Breast epithelium (tissue), 4 donors: ENCODE measurements around the gene BOK. TPM values are rescaled to one million over a fixed set of nuclear protein-coding genes. Genes with fewer than 3 reads are reported as not detected.
"Not testable (repeated sequence)": the region's sequence is repeated elsewhere in the genome, so short reads cannot be mapped to it uniquely, and the experiment has no call there.

Experiments
- DNase-seq, 2 donors: peaks; one replicate each; pipeline ENCODE4 v3.0.0-alpha.2; 2019; ENCODE audit warnings: low spot score in 2 of 2
- H3K27ac ChIP-seq, 2 donors: fragments of 200-600 bp; sonication (generic) in 1 of 2; one replicate each; pipeline ENCODE4 v1.5.1; 2016 to 2019; ENCODE audit warnings: mild to moderate bottlenecking in 1 of 2
- H3K27me3 ChIP-seq, 2 donors: fragments of 200-600 bp; sonication (generic) in 1 of 2; one replicate each; pipeline versions ENCODE4 v1.5.1 to v1.6.0; 2017 to 2019; ENCODE audit warnings: control low read depth in 1 of 2, mild to moderate bottlenecking in 1 of 2
- H3K36me3 ChIP-seq: fragments of 200-600 bp; one replicate; pipeline ENCODE4 v1.5.1; 2019
- H3K4me1 ChIP-seq, 2 donors: fragments of 200-600 bp; sonication (generic); one replicate each; pipeline ENCODE4 v1.5.1; 2016 to 2019; ENCODE audit warnings: control low read depth in 1 of 2
- H3K4me3 ChIP-seq, 3 donors: fragments of 200-600 bp; sonication (generic); 1 replicate in 2 of 3; 2 replicates in 1 of 3; pipeline ENCODE4 v1.5.1; 2016 to 2019; ENCODE audit warnings: mild to moderate bottlenecking in 3 of 3, moderate library complexity in 2 of 3
- H3K9me3 ChIP-seq, 2 donors: fragments of 200-600 bp; sonication (generic) in 1 of 2; one replicate each; pipeline ENCODE4 v1.5.1; 2016 to 2019; ENCODE audit warnings: control low read depth in 1 of 2
- POLR2A ChIP-seq: fragments of 450-650 bp; IDR thresholded peaks from one replicate; pipeline ENCODE4 v1.6.1; 2016; ENCODE audit warnings: antibody characterized with exemption, mild to moderate bottlenecking, moderate library complexity
- POLR2AphosphoS5 ChIP-seq, 3 donors: sonication (generic); formaldehyde crosslinking; IDR thresholded peaks; one replicate each; pipeline ENCODE4 v1.6.1; 2017; ENCODE audit warnings: antibody characterized with exemption in 3 of 3
- intact Hi-C: fragments of 100-400 bp; cut with DNase I; formaldehyde crosslinking; loops from one replicate; pipeline ENCODE4 v1.15.1; 2023; ENCODE audit warnings: low total_unique reads
- total RNA-seq, 3 donors: library from RNA; depleted of rRNA; stranded (reverse); fragments of >200 nt; gene quantifications; one replicate each; pipeline ENCODE4 v1.1.0, GENCODE V29; 2016
- TF ChIP-seq, protein P1 (sequence below), 3 donors: fragments of 450-650 bp; IDR thresholded peaks; one replicate each; pipeline ENCODE4 v1.5.1; 2016 to 2017; ENCODE audit warnings: antibody characterized with exemption in 3 of 3, mild to moderate bottlenecking in 3 of 3, moderate library complexity in 3 of 3

The BOK gene
- total RNA-seq, 3 donors from 2014 or later, result 32.2 to 77.6 (median 40.3) TPM

DNA sequence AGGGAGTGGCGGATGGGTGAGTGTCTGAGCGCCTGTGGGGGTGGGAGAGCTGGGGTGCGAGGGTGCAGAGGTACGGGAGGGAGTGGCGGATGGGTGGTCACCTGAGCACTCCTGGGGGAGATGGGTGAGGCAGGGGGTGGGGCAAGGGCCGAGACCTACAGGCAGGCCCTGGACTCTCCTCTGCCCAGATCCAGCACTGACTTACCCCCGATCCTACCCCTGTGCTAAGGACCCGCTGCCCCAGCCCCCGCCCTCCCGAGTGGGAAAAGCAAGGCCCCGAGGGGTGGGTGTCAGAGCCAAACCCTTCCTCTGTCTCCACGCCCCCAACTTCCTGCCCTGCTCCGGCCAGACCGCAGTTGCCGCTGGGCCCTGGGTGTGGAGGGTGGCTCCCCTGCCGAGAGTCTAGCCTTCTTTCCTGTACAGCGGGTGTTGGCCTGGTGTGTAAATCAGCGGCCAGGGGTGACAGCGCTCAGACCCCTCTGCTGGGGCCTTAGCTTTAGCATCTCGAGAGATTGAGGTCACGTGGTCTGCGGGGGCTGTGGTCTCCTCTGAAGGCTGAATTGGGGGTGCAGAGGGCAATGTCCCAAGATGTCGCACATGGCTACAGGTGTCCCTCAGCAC, 12.5 kb downstream of the BOK start:
- Histone ChIP-seq H3K27me3 (no peaks in the 10 kb centered on the region), H3K9me3 (no peaks in the 10 kb centered on the region), H3K4me3 (no peak overlapping the region), H3K4me1 (no peaks in the 10 kb centered on the region), H3K36me3 (no peaks in the 10 kb centered on the region), H3K27ac (no peak overlapping the region)
- DNase-seq, result no peak
- TF ChIP-seq POLR2A (no peak), POLR2AphosphoS5 (IDR thresholded peaks at IDR 0.05) (no peak)
- TF ChIP-seq, protein P1, sequence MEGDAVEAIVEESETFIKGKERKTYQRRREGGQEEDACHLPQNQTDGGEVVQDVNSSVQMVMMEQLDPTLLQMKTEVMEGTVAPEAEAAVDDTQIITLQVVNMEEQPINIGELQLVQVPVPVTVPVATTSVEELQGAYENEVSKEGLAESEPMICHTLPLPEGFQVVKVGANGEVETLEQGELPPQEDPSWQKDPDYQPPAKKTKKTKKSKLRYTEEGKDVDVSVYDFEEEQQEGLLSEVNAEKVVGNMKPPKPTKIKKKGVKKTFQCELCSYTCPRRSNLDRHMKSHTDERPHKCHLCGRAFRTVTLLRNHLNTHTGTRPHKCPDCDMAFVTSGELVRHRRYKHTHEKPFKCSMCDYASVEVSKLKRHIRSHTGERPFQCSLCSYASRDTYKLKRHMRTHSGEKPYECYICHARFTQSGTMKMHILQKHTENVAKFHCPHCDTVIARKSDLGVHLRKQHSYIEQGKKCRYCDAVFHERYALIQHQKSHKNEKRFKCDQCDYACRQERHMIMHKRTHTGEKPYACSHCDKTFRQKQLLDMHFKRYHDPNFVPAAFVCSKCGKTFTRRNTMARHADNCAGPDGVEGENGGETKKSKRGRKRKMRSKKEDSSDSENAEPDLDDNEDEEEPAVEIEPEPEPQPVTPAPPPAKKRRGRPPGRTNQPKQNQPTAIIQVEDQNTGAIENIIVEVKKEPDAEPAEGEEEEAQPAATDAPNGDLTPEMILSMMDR (IDR thresholded peaks at IDR 0.05), result no peak
- intact Hi-C loops, result no loop called here

DNA sequence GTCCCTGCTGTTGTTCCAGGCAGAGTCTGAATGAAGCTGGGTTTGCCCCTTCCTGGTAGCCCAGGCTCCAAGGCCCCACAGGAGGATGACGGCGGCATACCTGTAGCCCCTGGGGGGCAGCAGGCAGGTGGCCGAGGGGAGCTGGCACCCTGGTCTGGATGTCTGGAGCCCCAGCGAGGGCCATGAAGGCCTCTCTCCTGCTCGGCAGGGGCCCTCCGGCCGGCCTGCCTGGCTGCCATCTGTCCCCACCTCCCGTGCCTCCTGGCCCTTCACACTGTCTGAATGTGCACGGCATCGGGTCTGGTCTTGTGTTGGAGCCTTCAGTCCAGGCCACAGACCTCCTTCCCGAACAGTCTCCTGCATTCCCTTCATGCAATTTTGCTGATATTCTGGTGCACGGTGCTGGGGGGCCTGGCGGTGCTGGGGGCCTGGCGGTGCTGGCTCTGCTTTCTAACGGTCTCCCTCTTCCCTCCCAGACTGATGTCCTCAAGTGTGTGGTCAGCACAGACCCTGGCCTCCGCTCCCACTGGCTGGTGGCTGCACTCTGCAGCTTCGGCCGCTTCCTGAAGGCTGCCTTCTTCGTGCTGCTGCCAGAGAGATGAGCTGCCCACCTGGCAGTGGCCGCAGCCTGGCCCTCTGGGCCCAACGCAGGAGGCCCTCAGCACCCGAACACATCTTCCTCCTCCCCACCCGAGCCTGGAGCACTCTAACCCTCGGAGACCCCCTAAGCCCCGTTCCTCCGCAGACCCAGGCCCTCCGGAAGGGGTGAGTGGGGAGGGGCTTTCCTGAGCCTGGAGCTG, 13.5 kb downstream of the BOK start:
- no peaks in the 10 kb centered on the region for H3K36me3 ChIP-seq
- no peak overlapping the region for H3K27ac ChIP-seq
- H3K4me1 ChIP-seq, result no peaks in the 10 kb centered on the region
- H3K4me3 ChIP-seq, result no peak overlapping the region
- TF ChIP-seq, protein P1 (IDR thresholded peaks at IDR 0.05), result no peak
- no peak for TF ChIP-seq POLR2AphosphoS5 (IDR thresholded peaks at IDR 0.05)
- TF ChIP-seq POLR2A, result no peak
- intact Hi-C loops, result no loop called here
- H3K27me3 ChIP-seq, result no peaks in the 10 kb centered on the region
- H3K9me3 ChIP-seq, result no peaks in the 10 kb centered on the region
- no peak for DNase-seq

DNA sequence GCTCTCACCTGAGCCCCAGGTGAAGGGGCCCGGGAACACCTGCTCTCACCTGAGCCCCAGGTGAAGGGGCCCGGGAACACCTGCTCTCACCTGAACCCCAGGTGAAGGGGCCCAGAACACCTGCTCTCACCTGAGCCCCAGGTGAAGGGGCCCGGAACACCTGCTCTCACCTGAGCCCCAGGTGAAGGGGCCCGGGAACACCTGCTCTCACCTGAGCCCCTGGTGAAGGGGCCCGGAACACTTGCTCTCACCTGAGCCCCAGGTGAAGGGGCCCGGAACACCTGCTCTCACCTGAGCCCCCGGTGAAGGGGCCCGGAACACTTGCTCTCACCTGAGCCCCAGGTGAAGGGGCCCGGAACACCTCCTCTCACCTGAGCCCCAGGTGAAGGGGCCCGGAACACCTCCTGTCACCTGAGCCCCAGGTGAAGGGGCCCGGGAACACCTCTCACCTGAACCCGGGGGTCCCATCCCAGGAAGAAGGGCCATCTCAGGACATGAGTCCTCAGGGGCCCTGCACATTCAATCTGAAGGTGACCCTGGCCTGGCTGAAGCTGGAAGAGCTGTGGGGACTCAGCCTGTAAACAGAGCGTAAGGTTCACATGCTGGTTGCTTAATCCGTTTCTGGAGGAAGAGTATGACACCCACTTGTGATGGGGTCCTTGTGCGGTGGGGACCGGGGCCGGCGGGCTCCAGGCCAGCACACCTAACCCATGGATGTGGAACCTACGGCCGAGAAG, 14.5 kb downstream of the BOK start:
- H3K36me3 ChIP-seq, intact Hi-C loops, DNase-seq, H3K27ac ChIP-seq, H3K4me1 ChIP-seq, H3K9me3 ChIP-seq, H3K27me3 ChIP-seq, H3K4me3 ChIP-seq: not testable (repeated sequence)

DNA sequence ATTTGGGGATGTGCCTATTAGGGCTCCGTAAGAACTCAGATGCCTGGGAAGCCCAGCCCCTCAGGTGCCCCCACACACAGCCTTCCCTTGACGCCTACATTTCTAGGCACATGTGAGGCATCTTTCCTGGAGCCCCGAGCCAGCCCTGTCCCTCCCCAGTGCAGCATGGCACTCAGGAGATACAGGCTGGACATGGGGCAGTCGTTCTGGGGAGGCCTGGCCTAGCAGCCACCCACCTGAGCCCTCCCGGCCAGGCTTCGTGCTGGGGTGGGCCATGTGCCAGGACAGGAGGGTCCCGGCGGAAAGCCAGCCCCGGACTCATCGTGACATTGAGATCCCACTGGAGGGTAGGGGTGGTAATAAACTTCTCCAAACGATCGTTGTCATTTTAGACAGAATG, 15.2 kb downstream of the BOK start:
- H3K27ac ChIP-seq, result no peak overlapping the region
- no peaks in the 10 kb centered on the region for H3K27me3 ChIP-seq
- no peaks in the 10 kb centered on the region for H3K9me3 ChIP-seq
- H3K4me3 ChIP-seq, result no peak overlapping the region
- TF ChIP-seq, protein P1 (IDR thresholded peaks at IDR 0.05), result no peak
- no peak for TF ChIP-seq POLR2A
- TF ChIP-seq POLR2AphosphoS5 (IDR thresholded peaks at IDR 0.05), result no peak
- intact Hi-C loops, result no loop called here
- no peaks in the 10 kb centered on the region for H3K36me3 ChIP-seq
- DNase-seq, result no peak
- no peaks in the 10 kb centered on the region for H3K4me1 ChIP-seq

DNA sequence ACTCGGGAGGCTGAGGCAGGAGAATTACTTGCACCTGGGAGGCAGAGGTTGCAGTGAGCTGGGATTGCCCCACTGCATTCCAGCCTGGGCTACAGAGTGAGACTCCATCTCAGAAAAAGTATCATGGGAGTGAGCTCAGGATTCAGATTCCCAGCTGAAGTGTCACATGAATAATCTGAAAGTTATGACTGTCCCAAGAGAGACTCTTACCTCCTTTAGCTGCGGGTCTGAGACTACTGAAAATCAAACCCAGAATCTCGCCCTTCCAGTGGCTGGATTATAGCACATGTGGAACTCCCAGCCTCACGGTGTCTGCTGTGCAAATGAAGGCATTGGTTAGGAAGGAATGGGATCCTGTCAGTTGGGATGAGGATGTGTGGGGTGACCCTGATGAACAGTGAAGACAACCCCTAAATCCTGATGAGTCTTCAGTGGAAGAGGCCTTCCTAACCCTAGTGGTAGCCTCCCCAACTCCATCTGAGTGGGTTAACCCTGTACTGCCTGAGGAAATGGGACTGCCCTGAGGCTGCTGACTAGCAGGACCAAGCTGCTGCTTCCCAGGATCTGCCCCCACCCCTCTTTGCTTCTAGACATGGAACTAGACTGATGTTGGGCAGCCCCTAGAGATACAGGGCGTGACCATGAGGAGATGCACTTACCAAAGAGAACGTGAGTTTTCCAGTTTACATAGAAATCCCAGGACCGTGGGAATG, 16.5 kb downstream of the BOK start:
- Histone ChIP-seq H3K4me1 (no peaks in the 10 kb centered on the region), H3K9me3 (no peaks in the 10 kb centered on the region), H3K36me3 (no peaks in the 10 kb centered on the region), H3K27me3 (no peaks in the 10 kb centered on the region), H3K4me3 (no peak overlapping the region), H3K27ac (no peak overlapping the region)
- intact Hi-C loops, result no loop called here
- no peak for DNase-seq
- TF ChIP-seq, protein P1 (IDR thresholded peaks at IDR 0.05), result no peak
- TF ChIP-seq POLR2A (no peak), POLR2AphosphoS5 (IDR thresholded peaks at IDR 0.05) (no peak)
